GM23338 (cell line): Measurements from ENCODE around the gene GPR152. TPM values are rescaled to one million over a fixed set of nuclear protein-coding genes. Genes with fewer than 3 reads are reported as not detected.

Source experiments
- ATAC-seq: fragments of 200-7000 bp; cut with Tn5 transposase; 3 replicates; pipeline ENCODE4 v1.9.1; 2020
- DNase-seq: peaks from one replicate; pipeline ENCODE4 v3.0.0-alpha.2; 2015; ENCODE audit warnings: low spot score
- H2AFZ ChIP-seq: fragments of 200-600 bp; sonication (generic); 2 replicates; pipeline ENCODE4 v1.8.0; 2016; ENCODE audit warnings: antibody characterized with exemption, mild to moderate bottlenecking, moderate library complexity
- H3F3A ChIP-seq: fragments of 200-600 bp; sonication (generic); replicated peaks from 2 replicates; pipeline ENCODE4 v1.8.0; 2017; ENCODE audit warnings: antibody characterized with exemption, mixed run types, low read depth
- H3K27ac ChIP-seq: fragments of 200-600 bp; sonication (generic); 2 replicates; pipeline ENCODE4 v1.6.1; 2016; ENCODE audit warnings: low read depth
- H3K27me3 ChIP-seq: fragments of 200-600 bp; sonication (generic); 2 replicates; pipeline ENCODE4 v1.8.0; 2016; ENCODE audit warnings: mild to moderate bottlenecking, mixed run types, moderate library complexity; ENCODE audit not compliant: insufficient read depth
- H3K36me3 ChIP-seq: fragments of 200-600 bp; sonication (generic); 2 replicates; pipeline ENCODE4 v1.8.0; 2016; ENCODE audit warnings: mild to moderate bottlenecking; ENCODE audit not compliant: insufficient read depth
- H3K4me1 ChIP-seq: fragments of 200-600 bp; sonication (generic); 2 replicates; pipeline ENCODE4 v1.8.0; 2016; ENCODE audit warnings: mild to moderate bottlenecking, moderate library complexity; ENCODE audit not compliant: insufficient read depth
- H3K4me2 ChIP-seq: fragments of 200-600 bp; sonication (generic); 2 replicates; pipeline ENCODE4 v1.7.1; 2017; ENCODE audit warnings: mixed run types
- H3K4me3 ChIP-seq: fragments of 200-600 bp; sonication (generic); 2 replicates; pipeline ENCODE4 v1.6.1; 2016; ENCODE audit warnings: mixed run types
- H3K79me2 ChIP-seq: fragments of 200-600 bp; sonication (generic); replicated peaks from 2 replicates; pipeline ENCODE4 v1.8.0; 2017; ENCODE audit warnings: mild to moderate bottlenecking; ENCODE audit not compliant: insufficient read depth
- H3K9me2 ChIP-seq: fragments of 200-600 bp; sonication (generic); 2 replicates; pipeline ENCODE4 v1.8.0; 2017; ENCODE audit not compliant: insufficient read depth
- H4K20me1 ChIP-seq: fragments of 200-600 bp; sonication (generic); replicated peaks from 2 replicates; pipeline ENCODE4 v1.8.0; 2017; ENCODE audit warnings: mild to moderate bottlenecking; ENCODE audit not compliant: insufficient read depth
- H3K27ac Mint-ChIP-seq: 2 replicates; pipeline ENCODE4 v1.8.0; 2020; ENCODE audit warnings: inconsistent platforms, mild to moderate bottlenecking, moderate library complexity, mixed read lengths
- H3K27me3 Mint-ChIP-seq: 3 replicates; pipeline ENCODE4 v1.8.0; 2022; ENCODE audit warnings: low read depth, mild to moderate bottlenecking, moderate library complexity, mixed read lengths, inconsistent platforms; ENCODE audit not compliant: insufficient read depth, poor library complexity
- H3K36me3 Mint-ChIP-seq: 3 replicates; pipeline ENCODE4 v1.8.0; 2021; ENCODE audit warnings: low read depth, mild to moderate bottlenecking, inconsistent platforms, moderate library complexity, mixed read lengths
- H3K4me1 Mint-ChIP-seq: 3 replicates; pipeline ENCODE4 v1.8.0; 2020; ENCODE audit warnings: mild to moderate bottlenecking, inconsistent platforms, mixed read lengths
- H3K4me3 Mint-ChIP-seq: 3 replicates; pipeline ENCODE4 v1.8.0; 2021; ENCODE audit warnings: moderate library complexity, mild to moderate bottlenecking, inconsistent platforms, mixed read lengths
- H3K9me3 Mint-ChIP-seq: 3 replicates; pipeline ENCODE4 v1.8.0; 2020; ENCODE audit warnings: moderate library complexity, mild to moderate bottlenecking, inconsistent platforms, mixed read lengths
- ETS1 ChIP-seq: IDR thresholded peaks from 2 replicates; pipeline ENCODE4 v1.6.1; 2016; ENCODE audit warnings: antibody characterized with exemption
- EZH2 ChIP-seq: fragments of 200-600 bp; sonication (generic); IDR thresholded peaks from one replicate; pipeline ENCODE4 v1.8.0; 2017; ENCODE audit warnings: antibody characterized with exemption, mild to moderate bottlenecking, low read depth; ENCODE audit not compliant: unreplicated experiment
- EZH2phosphoT487 ChIP-seq: fragments of 200-600 bp; sonication (generic); IDR thresholded peaks from one replicate; pipeline ENCODE4 v1.8.1; 2018; ENCODE audit warnings: antibody characterized with exemption; ENCODE audit not compliant: unreplicated experiment
- NANOG ChIP-seq: IDR thresholded peaks from 2 replicates; pipeline ENCODE4 v1.6.1; 2016; ENCODE audit warnings: antibody characterized with exemption, borderline replicate concordance
- POLR2AphosphoS5 ChIP-seq: IDR thresholded peaks from 2 replicates; pipeline ENCODE4 v1.6.1; 2016; ENCODE audit warnings: antibody characterized with exemption, low read depth
- REST ChIP-seq: IDR thresholded peaks from one replicate; pipeline ENCODE4 v1.6.1; 2018; ENCODE audit warnings: antibody characterized with exemption; ENCODE audit not compliant: unreplicated experiment
- STAT1 ChIP-seq: IDR thresholded peaks from one replicate; pipeline ENCODE4 v1.6.1; 2016; ENCODE audit warnings: antibody characterized with exemption; ENCODE audit not compliant: unreplicated experiment
- ZNF114 ChIP-seq: fragments of 250-450 bp; sonication (Bioruptor Pico); IDR thresholded peaks from 2 replicates; pipeline ENCODE4 v1.5.0; 2020; ENCODE audit warnings: mild to moderate bottlenecking, moderate library complexity
- ZNF462 ChIP-seq: fragments of 250-450 bp; sonication (Bioruptor Pico); IDR thresholded peaks from 2 replicates; pipeline ENCODE4 v1.5.0; 2020; ENCODE audit warnings: mild to moderate bottlenecking, moderate library complexity
- polyA plus RNA-seq: library from polyadenylated mRNA; unstranded; fragments of >200 nt; fragmentation: Nextera tagmentation; extraction: Ambion mirVana; gene quantifications from 2 replicates; pipeline ENCODE4 v1.2.1, GENCODE V29; 2016
- total RNA-seq: library from RNA; depleted of rRNA; stranded (reverse); fragments of >200 nt; shearing (Covaris generic); gene quantifications from 2 replicates; pipeline ENCODE4 v1.2.3, GENCODE V29; 2014

Gene GPR152
- total and polyA plus RNA-seq, 2 experiments from 2014 or later = not detected

- H3K9me2 ChIP-seq = no peaks in the 10 kb centered on the region
- peaks cover 15% of the 10 kb centered on the region for H3K27me3 Mint-ChIP-seq
- H3K36me3 Mint-ChIP-seq = peaks cover 9% of the 10 kb centered on the region; the same call in 2 of the 3 replicates
- DNase-seq = no peak
- H3K27me3 ChIP-seq = no peaks in the 10 kb centered on the region; the same call in 1 of the 2 replicates
- H3K4me2 ChIP-seq = no peak overlapping the region
- ATAC-seq = no peak
- no peaks in the 10 kb centered on the region; the same call in 2 of the 3 replicates for H3K9me3 Mint-ChIP-seq
- peaks cover 10% of the 10 kb centered on the region; the same call in 1 of the 2 replicates for H4K20me1 ChIP-seq
- H3F3A ChIP-seq = 0 out of 2 replicates have a peak, but pooled peaks cover 1% of the 10 kb centered on the region
- no peak for TF ChIP-seq REST
- no peak for TF ChIP-seq STAT1
- no peak for TF ChIP-seq EZH2
- no peak for TF ChIP-seq ETS1
- no peak for TF ChIP-seq NANOG
- no peak for TF ChIP-seq ZNF114
- no peak for TF ChIP-seq EZH2phosphoT487
- TF ChIP-seq ZNF462 (CRISPR knock-in tag) = no peak
- TF ChIP-seq POLR2AphosphoS5 = no peak
- peaks cover 8% of the 10 kb centered on the region; the same call in 2 of the 3 replicates for H3K4me1 Mint-ChIP-seq
- H3K4me3 Mint-ChIP-seq = no peak overlapping the region; the same call in 2 of the 3 replicates
- H3K4me1 ChIP-seq = peaks cover 7% of the 10 kb centered on the region
- no peaks in the 10 kb centered on the region for H3K79me2 ChIP-seq
- H3K4me3 ChIP-seq = no peak overlapping the region
- H3K36me3 ChIP-seq = peaks cover 4% of the 10 kb centered on the region; the same call in 1 of the 2 replicates
- H3K27ac Mint-ChIP-seq = no peak overlapping the region
- H2AFZ ChIP-seq = no peak overlapping the region
- H3K27ac ChIP-seq = no peak overlapping the region
Observed at GRCh38 chr11:67500484-67500821, 47.9 kb upstream of the GPR152 start.
